Neural cell (in vitro differentiated cells): ENCODE measurements around the gene PCGF1. TPM values are rescaled to one million over a fixed set of nuclear protein-coding genes. Genes with fewer than 3 reads are reported as not detected.
"Not testable (repeated sequence)": the region's sequence is repeated elsewhere in the genome, so short reads cannot be mapped to it uniquely, and the experiment has no call there.

Source experiments
- H2AFZ ChIP-seq: fragments of 200-600, 300-800 bp; sonication (generic), shearing (Covaris generic); 2 replicates; pipeline ENCODE4 v1.6.0; 2014; ENCODE audit warnings: low read depth, mild to moderate bottlenecking, antibody characterized with exemption, low read length, moderate library complexity
- H3F3A ChIP-seq: fragments of 200-600 bp; shearing (Covaris generic); 2 replicates; pipeline ENCODE4 v1.6.1; 2016; ENCODE audit warnings: mild to moderate bottlenecking, moderate library complexity, mixed read lengths, antibody characterized with exemption, low read length; ENCODE audit not compliant: insufficient read depth, poor library complexity, severe bottlenecking
- H3K27ac ChIP-seq: fragments of 200-600, 300-800 bp; sonication (generic), shearing (Covaris generic); 2 replicates; pipeline ENCODE4 v1.5.1; 2014; ENCODE audit warnings: mild to moderate bottlenecking, low read length, moderate library complexity
- H3K27me3 ChIP-seq: fragments of 300-800, 200-600 bp; sonication (generic), shearing (Covaris generic); 2 replicates; pipeline ENCODE4 v1.6.0; 2014; ENCODE audit warnings: mild to moderate bottlenecking, low read depth, low read length, moderate library complexity; ENCODE audit not compliant: insufficient read depth
- H3K36me3 ChIP-seq: fragments of 300-800, 200-600 bp; sonication (generic), shearing (Covaris generic); 2 replicates; pipeline ENCODE4 v1.5.1; 2014; ENCODE audit warnings: mild to moderate bottlenecking, antibody characterized with exemption, low read length, moderate library complexity; ENCODE audit not compliant: insufficient read depth
- H3K4me2 ChIP-seq: fragments of 300-800, 200-600 bp; sonication (generic), shearing (Covaris generic); 2 replicates; pipeline ENCODE4 v1.6.0; 2014; ENCODE audit warnings: mild to moderate bottlenecking, low read length
- H3K4me3 ChIP-seq: fragments of 300-800, 200-600 bp; sonication (generic), shearing (Covaris generic); 2 replicates; pipeline ENCODE4 v1.5.1; 2014; ENCODE audit warnings: mild to moderate bottlenecking, low read length, moderate library complexity
- H3K79me2 ChIP-seq: fragments of 200-600 bp; shearing (Covaris generic); replicated peaks from 2 replicates; pipeline ENCODE4 v1.6.0; 2014; ENCODE audit warnings: mild to moderate bottlenecking, low read length, moderate library complexity; ENCODE audit not compliant: insufficient read depth
- H3K9ac ChIP-seq: fragments of 300-800, 200-600 bp; sonication (generic), shearing (Covaris generic); 2 replicates; pipeline ENCODE4 v1.6.1; 2016; ENCODE audit warnings: mild to moderate bottlenecking, low read length, mixed read lengths
- H3K9me2 ChIP-seq: fragments of 200-600 bp; shearing (Covaris generic); 2 replicates; pipeline ENCODE4 v1.6.1; 2016; ENCODE audit warnings: mild to moderate bottlenecking, low read length, mixed read lengths; ENCODE audit not compliant: insufficient read depth
- H3K9me3 ChIP-seq: fragments of 200-600, 300-800 bp; sonication (generic), shearing (Covaris generic); 2 replicates; pipeline ENCODE4 v1.6.1; 2016; ENCODE audit warnings: mild to moderate bottlenecking, mixed run types, low read length, moderate library complexity, mixed read lengths
- H4K20me1 ChIP-seq: fragments of 200-600 bp; shearing (Covaris generic); 2 replicates; pipeline ENCODE4 v1.6.1; 2016; ENCODE audit warnings: mild to moderate bottlenecking, mixed run types; ENCODE audit not compliant: insufficient read depth
- CTCF ChIP-seq: fragments of 450-650 bp; IDR thresholded peaks from 2 replicates; pipeline ENCODE4 v1.5.1; 2014; ENCODE audit warnings: antibody characterized with exemption, mild to moderate bottlenecking, moderate library complexity; ENCODE audit not compliant: poor library complexity, severe bottlenecking
- EP300 ChIP-seq: fragments of 450-650 bp; conservative IDR thresholded peaks from 2 replicates; pipeline ENCODE4 v1.6.1; 2014; ENCODE audit warnings: antibody characterized with exemption, mild to moderate bottlenecking, moderate library complexity; ENCODE audit not compliant: poor library complexity, severe bottlenecking
- EZH2 ChIP-seq: fragments of 200-600, 300-800 bp; shearing (Covaris generic), sonication (generic); IDR thresholded peaks from 2 replicates; pipeline ENCODE4 v1.6.1; 2014; ENCODE audit warnings: antibody characterized with exemption, low read length, borderline replicate concordance, mild to moderate bottlenecking; ENCODE audit not compliant: insufficient read depth, poor library complexity, severe bottlenecking
- MXI1 ChIP-seq: fragments of 450-650 bp; conservative IDR thresholded peaks from 2 replicates; pipeline ENCODE4 v1.6.1; 2014; ENCODE audit warnings: antibody characterized with exemption, mild to moderate bottlenecking; ENCODE audit not compliant: poor library complexity, severe bottlenecking
- POLR2AphosphoS5 ChIP-seq: IDR thresholded peaks from 2 replicates; pipeline ENCODE4 v1.6.1; 2012
- RAD21 ChIP-seq: fragments of 450-650 bp; conservative IDR thresholded peaks from 2 replicates; pipeline ENCODE4 v1.6.1; 2014; ENCODE audit warnings: antibody characterized with exemption, mild to moderate bottlenecking, moderate library complexity
- REST ChIP-seq: IDR thresholded peaks from 2 replicates; pipeline ENCODE4 v1.6.1; 2012; ENCODE audit warnings: borderline replicate concordance
- SMC3 ChIP-seq: fragments of 450-650 bp; conservative IDR thresholded peaks from 2 replicates; pipeline ENCODE4 v1.6.1; 2014; ENCODE audit warnings: antibody characterized with exemption, mild to moderate bottlenecking, moderate library complexity; ENCODE audit not compliant: poor library complexity
- TAF1 ChIP-seq: IDR thresholded peaks from 2 replicates; pipeline ENCODE4 v1.6.1; 2012; ENCODE audit warnings: low read depth
- polyA plus RNA-seq: library from polyadenylated mRNA; depleted of rRNA; stranded (reverse); fragments of >200 nt; gene quantifications from 2 replicates; pipeline ENCODE4 v1.2.3, GENCODE V29; 2014

Gene PCGF1
- polyA plus RNA-seq, 1 donor from 2014 or later, result 30.2 TPM

GRCh38 chr2:74471332-74472065 is 36.0 kb downstream of the PCGF1 start:
- TF ChIP-seq MXI1, result no peak
- no peak for TF ChIP-seq TAF1
- no peak for TF ChIP-seq CTCF
- TF ChIP-seq POLR2AphosphoS5, result no peak
- TF ChIP-seq EZH2, result no peak
- TF ChIP-seq SMC3, result no peak
- TF ChIP-seq RAD21, result no peak
- TF ChIP-seq REST, result no peak
- TF ChIP-seq EP300, result no peak
- Histone ChIP-seq H2AFZ (peak overlapping the region; percentile 99), H3K36me3 (no peaks in the 10 kb centered on the region), H3K79me2 (no peaks in the 10 kb centered on the region), H4K20me1 (no peaks in the 10 kb centered on the region), H3F3A (peaks cover 3% of the 10 kb centered on the region), H3K4me2 (peak overlapping the region; percentile 68), H3K27me3 (no peaks in the 10 kb centered on the region), H3K27ac (peak overlapping the region; percentile 94), H3K9me2 (no peaks in the 10 kb centered on the region), H3K9me3 (no peaks in the 10 kb centered on the region), H3K4me3 (peak overlapping the region; percentile 83), H3K9ac (peak overlapping the region; percentile 84)

- H3K79me2 ChIP-seq, H4K20me1 ChIP-seq, H3K9me3 ChIP-seq, H3F3A ChIP-seq, H3K27ac ChIP-seq, H2AFZ ChIP-seq, H3K36me3 ChIP-seq, H3K4me3 ChIP-seq, H3K27me3 ChIP-seq, H3K9ac ChIP-seq, H3K9me2 ChIP-seq, H3K4me2 ChIP-seq: not testable (repeated sequence)
Measured at GRCh38 chr2:74470742-74471141, 36.8 kb downstream of the PCGF1 start.
